Measurements from ENCODE around the gene MYO18B.

MYO18B gene

GRCh38 chr22:25890651-25891050 is 148.7 kb downstream of the MYO18B start:
- Histone ChIP-seq H4K20me1 (ENCODE audit: insufficient read depth, low read length) (no peaks in the 10 kb centered on the region), H3K27me3 (replicated peaks; ENCODE audit: insufficient read depth, low read length) (peaks cover 71% of the 10 kb centered on the region), H3K9ac (ENCODE audit: low read length) (no peak overlapping the region)

DNA sequence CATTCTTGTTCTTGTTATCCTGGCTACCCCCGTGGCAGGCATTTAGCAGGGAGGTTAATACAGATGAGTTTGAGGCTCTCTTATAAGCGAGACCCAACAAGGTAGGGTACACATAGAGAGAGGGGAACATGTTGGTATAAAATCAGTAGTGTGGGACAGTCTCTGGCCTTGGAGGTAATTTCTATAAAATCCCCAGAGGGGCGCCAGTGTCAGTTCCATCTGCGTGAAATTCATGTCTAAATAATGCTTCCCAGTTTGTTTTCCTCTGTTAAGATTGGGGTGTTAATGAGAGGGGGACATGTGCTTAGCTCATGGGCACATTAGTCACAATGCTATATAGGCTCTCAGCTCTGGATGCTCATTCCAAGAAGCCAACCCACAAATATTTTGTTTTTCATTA is 150.7 kb downstream of the MYO18B start:
- TF ChIP-seq, protein P1, sequence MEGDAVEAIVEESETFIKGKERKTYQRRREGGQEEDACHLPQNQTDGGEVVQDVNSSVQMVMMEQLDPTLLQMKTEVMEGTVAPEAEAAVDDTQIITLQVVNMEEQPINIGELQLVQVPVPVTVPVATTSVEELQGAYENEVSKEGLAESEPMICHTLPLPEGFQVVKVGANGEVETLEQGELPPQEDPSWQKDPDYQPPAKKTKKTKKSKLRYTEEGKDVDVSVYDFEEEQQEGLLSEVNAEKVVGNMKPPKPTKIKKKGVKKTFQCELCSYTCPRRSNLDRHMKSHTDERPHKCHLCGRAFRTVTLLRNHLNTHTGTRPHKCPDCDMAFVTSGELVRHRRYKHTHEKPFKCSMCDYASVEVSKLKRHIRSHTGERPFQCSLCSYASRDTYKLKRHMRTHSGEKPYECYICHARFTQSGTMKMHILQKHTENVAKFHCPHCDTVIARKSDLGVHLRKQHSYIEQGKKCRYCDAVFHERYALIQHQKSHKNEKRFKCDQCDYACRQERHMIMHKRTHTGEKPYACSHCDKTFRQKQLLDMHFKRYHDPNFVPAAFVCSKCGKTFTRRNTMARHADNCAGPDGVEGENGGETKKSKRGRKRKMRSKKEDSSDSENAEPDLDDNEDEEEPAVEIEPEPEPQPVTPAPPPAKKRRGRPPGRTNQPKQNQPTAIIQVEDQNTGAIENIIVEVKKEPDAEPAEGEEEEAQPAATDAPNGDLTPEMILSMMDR (IDR thresholded peaks at IDR 0.05; ENCODE audit: low read length) = no peak
- TF ChIP-seq EZH2phosphoT487 (IDR thresholded peaks at IDR 0.05; ENCODE audit: low read length) (no peak), EZH2 (optimal IDR thresholded peaks at IDR 0.05; ENCODE audit: low read depth, low read length) (no peak)
- no peaks in the 10 kb centered on the region for H3K9me2 ChIP-seq (replicated peaks; ENCODE audit: insufficient read depth, low read length)
- no peak for DNase-seq

More at GRCh38 chr22:25890651-25891050, 148.7 kb downstream of the MYO18B start:
- no peak for DNase-seq
- no peak for TF ChIP-seq EZH2 (optimal IDR thresholded peaks at IDR 0.05; ENCODE audit: low read depth, low read length)
- TF ChIP-seq, protein P1 (IDR thresholded peaks at IDR 0.05; ENCODE audit: low read length) = no peak
- TF ChIP-seq EZH2phosphoT487 (IDR thresholded peaks at IDR 0.05; ENCODE audit: low read length) = no peak
- no peak overlapping the region for H3K4me3 ChIP-seq (ENCODE audit: low read length)
- no peak overlapping the region for H2AFZ ChIP-seq (ENCODE audit: low read length)
- H3K9me3 ChIP-seq (replicated peaks; ENCODE audit: insufficient read depth, low read length) = no peaks in the 10 kb centered on the region
- no peaks in the 10 kb centered on the region for H3K9me2 ChIP-seq (replicated peaks; ENCODE audit: insufficient read depth, low read length)
- no peak overlapping the region for H3K4me2 ChIP-seq (ENCODE audit: low read depth, low read length)
- no peaks in the 10 kb centered on the region for H3K36me3 ChIP-seq (replicated peaks; ENCODE audit: insufficient read depth, low read length)
- no peaks in the 10 kb centered on the region for H3K79me2 ChIP-seq (ENCODE audit: low read length)
- H3F3A ChIP-seq (ENCODE audit: insufficient read depth, low read length) = no peaks in the 10 kb centered on the region
- H3K27ac ChIP-seq (ENCODE audit: low read length) = no peak overlapping the region
- H3K4me1 ChIP-seq (ENCODE audit: low read length) = no peaks in the 10 kb centered on the region

GRCh38 chr22:25895678-25896077 is 153.7 kb downstream of the MYO18B start:
- TF ChIP-seq EZH2 (optimal IDR thresholded peaks at IDR 0.05; ENCODE audit: low read depth, low read length) (no peak), EZH2phosphoT487 (IDR thresholded peaks at IDR 0.05; ENCODE audit: low read length) (no peak)
- TF ChIP-seq, protein P1 (IDR thresholded peaks at IDR 0.05; ENCODE audit: low read length) = no peak
- H3K27me3 ChIP-seq (replicated peaks; ENCODE audit: insufficient read depth, low read length) = peaks cover 62% of the 10 kb centered on the region; the same call in 1 of the 2 replicates
- DNase-seq = no peak
- H3K4me2 ChIP-seq (ENCODE audit: low read depth, low read length) = no peak overlapping the region
- no peaks in the 10 kb centered on the region for H3K4me1 ChIP-seq (ENCODE audit: low read length)
- no peak overlapping the region for H3K9ac ChIP-seq (ENCODE audit: low read length)
- no peak overlapping the region for H3K4me3 ChIP-seq (ENCODE audit: low read length)
- H3K27ac ChIP-seq (ENCODE audit: low read length) = no peak overlapping the region
- H3K79me2 ChIP-seq (ENCODE audit: low read length) = no peaks in the 10 kb centered on the region
- H2AFZ ChIP-seq (ENCODE audit: low read length) = no peak overlapping the region
- H4K20me1 ChIP-seq (ENCODE audit: insufficient read depth, low read length) = no peaks in the 10 kb centered on the region
- H3F3A ChIP-seq (ENCODE audit: insufficient read depth, low read length) = no peaks in the 10 kb centered on the region
- H3K36me3 ChIP-seq (replicated peaks; ENCODE audit: insufficient read depth, low read length) = no peaks in the 10 kb centered on the region
- H3K9me2 ChIP-seq (replicated peaks; ENCODE audit: insufficient read depth, low read length) = no peaks in the 10 kb centered on the region
- H3K9me3 ChIP-seq (replicated peaks; ENCODE audit: insufficient read depth, low read length) = no peaks in the 10 kb centered on the region

More for the DNA sequence above, 150.7 kb downstream of the MYO18B start:
- H3K4me1 ChIP-seq (ENCODE audit: low read length) = no peaks in the 10 kb centered on the region
- H3K4me2 ChIP-seq (ENCODE audit: low read depth, low read length) = no peak overlapping the region
- no peaks in the 10 kb centered on the region for H3F3A ChIP-seq (ENCODE audit: insufficient read depth, low read length)
- no peak overlapping the region for H3K4me3 ChIP-seq (ENCODE audit: low read length)
- H3K79me2 ChIP-seq (ENCODE audit: low read length) = no peaks in the 10 kb centered on the region
- H3K36me3 ChIP-seq (replicated peaks; ENCODE audit: insufficient read depth, low read length) = no peaks in the 10 kb centered on the region
- peaks cover 81% of the 10 kb centered on the region for H3K27me3 ChIP-seq (replicated peaks; ENCODE audit: insufficient read depth, low read length)
- H2AFZ ChIP-seq (ENCODE audit: low read length) = no peak overlapping the region
- H3K27ac ChIP-seq (ENCODE audit: low read length) = no peak overlapping the region
- no peaks in the 10 kb centered on the region for H4K20me1 ChIP-seq (ENCODE audit: insufficient read depth, low read length)
- H3K9me3 ChIP-seq (replicated peaks; ENCODE audit: insufficient read depth, low read length) = no peaks in the 10 kb centered on the region
- H3K9ac ChIP-seq (ENCODE audit: low read length) = no peak overlapping the region
